Testis (tissue), 2 donors: ENCODE measurements around the gene GASK1A.

Experiments used
- POLR2A ChIP-seq: fragments of 450-650 bp; IDR thresholded peaks from one replicate; pipeline ENCODE4 v1.6.1; 2017; ENCODE audit warnings: antibody characterized with exemption, mild to moderate bottlenecking, moderate library complexity
- TF ChIP-seq, protein P1 (sequence below), 3 experiments: fragments of 450-650 bp in 2 of 3; fragments of 200-600 bp in 1 of 3; sonication (generic) in 1 of 3; IDR thresholded peaks; one replicate each; pipeline ENCODE4 v1.5.1; 2016 to 2019; ENCODE audit warnings: antibody characterized with exemption in 3 of 3, mild to moderate bottlenecking in 2 of 3, moderate library complexity in 1 of 3

GRCh38 chr3:43061101-43061895 is 82.2 kb downstream of the GASK1A start:
- TF ChIP-seq, protein P1, sequence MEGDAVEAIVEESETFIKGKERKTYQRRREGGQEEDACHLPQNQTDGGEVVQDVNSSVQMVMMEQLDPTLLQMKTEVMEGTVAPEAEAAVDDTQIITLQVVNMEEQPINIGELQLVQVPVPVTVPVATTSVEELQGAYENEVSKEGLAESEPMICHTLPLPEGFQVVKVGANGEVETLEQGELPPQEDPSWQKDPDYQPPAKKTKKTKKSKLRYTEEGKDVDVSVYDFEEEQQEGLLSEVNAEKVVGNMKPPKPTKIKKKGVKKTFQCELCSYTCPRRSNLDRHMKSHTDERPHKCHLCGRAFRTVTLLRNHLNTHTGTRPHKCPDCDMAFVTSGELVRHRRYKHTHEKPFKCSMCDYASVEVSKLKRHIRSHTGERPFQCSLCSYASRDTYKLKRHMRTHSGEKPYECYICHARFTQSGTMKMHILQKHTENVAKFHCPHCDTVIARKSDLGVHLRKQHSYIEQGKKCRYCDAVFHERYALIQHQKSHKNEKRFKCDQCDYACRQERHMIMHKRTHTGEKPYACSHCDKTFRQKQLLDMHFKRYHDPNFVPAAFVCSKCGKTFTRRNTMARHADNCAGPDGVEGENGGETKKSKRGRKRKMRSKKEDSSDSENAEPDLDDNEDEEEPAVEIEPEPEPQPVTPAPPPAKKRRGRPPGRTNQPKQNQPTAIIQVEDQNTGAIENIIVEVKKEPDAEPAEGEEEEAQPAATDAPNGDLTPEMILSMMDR (IDR thresholded peaks at IDR 0.05) = no peak
- no peak for TF ChIP-seq POLR2A
